Cardiac muscle cell (in vitro differentiated cells and primary cell): ENCODE results near the gene PGM1. TPM values are rescaled to one million over a fixed set of nuclear protein-coding genes. Genes with fewer than 3 reads are reported as not detected.

ENCODE experiments used
- DNase-seq, 2 donors: peaks; one replicate each; pipeline versions ENCODE4 v3.0.0 to v3.0.0-alpha.2; 2010 to 2017; ENCODE audit warnings: low read depth in 1 of 2, low spot score in 1 of 2
- H3K27ac ChIP-seq: fragments of 200-600 bp; sonication (generic); 2 replicates; pipeline ENCODE4 v1.5.1; 2016
- H3K27me3 ChIP-seq: fragments of 200-600 bp; sonication (generic); 2 replicates; pipeline ENCODE4 v1.6.0; 2016; ENCODE audit warnings: control low read depth
- H3K36me3 ChIP-seq: fragments of 200-600 bp; sonication (generic); 2 replicates; pipeline ENCODE4 v1.5.1; 2016; ENCODE audit warnings: control low read depth
- H3K4me1 ChIP-seq: fragments of 200-600 bp; sonication (generic); 2 replicates; pipeline ENCODE4 v1.8.1; 2017; ENCODE audit warnings: low read depth, mild to moderate bottlenecking, mixed run types
- H3K4me3 ChIP-seq: fragments of 200-600 bp; sonication (generic); 2 replicates; pipeline ENCODE4 v1.5.1; 2016; ENCODE audit warnings: mild to moderate bottlenecking
- H3K9me3 ChIP-seq: fragments of 200-600 bp; sonication (generic); 2 replicates; pipeline ENCODE4 v1.5.1; 2017; ENCODE audit warnings: low read depth, mild to moderate bottlenecking, control low read depth
- CTCF ChIP-seq: IDR thresholded peaks from 2 replicates; pipeline ENCODE4 v1.5.1; 2012; ENCODE audit warnings: low read depth, mild to moderate bottlenecking, low read length
- polyA plus RNA-seq: library from polyadenylated mRNA; unstranded; fragments of >200 nt; fragmentation: Nextera tagmentation; extraction: Ambion mirVana; gene quantifications from 2 replicates; pipeline ENCODE4 v1.2.1, GENCODE V29; 2016
- total RNA-seq: library from RNA; depleted of rRNA; stranded (reverse); fragments of >200 nt; gene quantifications from 2 replicates; pipeline ENCODE4 v1.2.3, GENCODE V29; 2016

PGM1 gene
- total and polyA plus RNA-seq, 2 experiments from 2014 or later: 277 to 344 TPM

- H3K27ac ChIP-seq: no peak overlapping the region
- no peaks in the 10 kb centered on the region for H3K36me3 ChIP-seq
- no peaks in the 10 kb centered on the region for H3K27me3 ChIP-seq
- H3K4me1 ChIP-seq: peaks cover 6% of the 10 kb centered on the region
- TF ChIP-seq CTCF: no peak
- no peak for DNase-seq
- no peak overlapping the region for H3K4me3 ChIP-seq
- H3K9me3 ChIP-seq: no peaks in the 10 kb centered on the region
Observed at GRCh38 chr1:63601463-63601862, 8.3 kb downstream of the PGM1 start.

GRCh38 chr1:63601912-63602311, 8.7 kb downstream of the PGM1 start:
- Histone ChIP-seq H3K36me3 (no peaks in the 10 kb centered on the region), H3K27me3 (no peaks in the 10 kb centered on the region), H3K27ac (no peak overlapping the region), H3K4me1 (peaks cover 6% of the 10 kb centered on the region), H3K9me3 (no peaks in the 10 kb centered on the region), H3K4me3 (no peak overlapping the region)
- DNase-seq: no peak
- TF ChIP-seq CTCF: no peak

- Histone ChIP-seq H3K27ac (no peak overlapping the region), H3K36me3 (no peaks in the 10 kb centered on the region), H3K4me1 (peaks cover 6% of the 10 kb centered on the region), H3K9me3 (no peaks in the 10 kb centered on the region), H3K27me3 (no peaks in the 10 kb centered on the region), H3K4me3 (no peak overlapping the region)
- no peak for TF ChIP-seq CTCF
- no peak for DNase-seq
Observed at GRCh38 chr1:63602629-63603028, 9.4 kb downstream of the PGM1 start.

- TF ChIP-seq CTCF: no peak
- no peaks in the 10 kb centered on the region for H3K27me3 ChIP-seq
- no peak for DNase-seq
Observed at GRCh38 chr1:63603810-63604209, 10.6 kb downstream of the PGM1 start.

GRCh38 chr1:63607322-63607721, 14.1 kb downstream of the PGM1 start:
- H3K27me3 ChIP-seq: no peaks in the 10 kb centered on the region
- no peaks in the 10 kb centered on the region for H3K36me3 ChIP-seq
- no peak for TF ChIP-seq CTCF
- H3K9me3 ChIP-seq: no peaks in the 10 kb centered on the region
- H3K27ac ChIP-seq: no peak overlapping the region
- DNase-seq: no peak
- no peak overlapping the region for H3K4me3 ChIP-seq
- peaks cover 17% of the 10 kb centered on the region for H3K4me1 ChIP-seq

More at GRCh38 chr1:63603810-63604209, 10.6 kb downstream of the PGM1 start:
- Histone ChIP-seq H3K36me3 (no peaks in the 10 kb centered on the region), H3K4me1 (peaks cover 6% of the 10 kb centered on the region), H3K27ac (no peak overlapping the region), H3K4me3 (no peak overlapping the region), H3K9me3 (no peaks in the 10 kb centered on the region)

- H3K4me3 ChIP-seq: no peak overlapping the region
- peak overlapping the region; percentile 85 for H3K27ac ChIP-seq
- TF ChIP-seq CTCF: no peak
- no peaks in the 10 kb centered on the region for H3K36me3 ChIP-seq
- H3K4me1 ChIP-seq: peaks cover 42% of the 10 kb centered on the region
- no peak for DNase-seq
- H3K9me3 ChIP-seq: no peaks in the 10 kb centered on the region
- no peaks in the 10 kb centered on the region for H3K27me3 ChIP-seq
Observed at GRCh38 chr1:63611231-63611630, 18.0 kb downstream of the PGM1 start.
